ENCODE measurements around the gene VDR. TPM values are rescaled to one million over a fixed set of nuclear protein-coding genes. Genes with fewer than 3 reads are reported as not detected.

Gene VDR
- total and polyA plus RNA-seq, 2 donors (not counting 1 experiment from before 2014, with no cell fraction given), result 0.37 to 0.42 TPM

GRCh38 chr12:47941871-47942613 is 37.2 kb upstream of the VDR start:
- CTCF ChIA-PET, result interaction anchor here (0.8 to 1.0 kb wide), 2 partner anchors 223 to 226 kb away, joined by 4 to 5 read pairs; no protein-coding TSS in a partner anchor
- peak; percentile 53 for ATAC-seq (ENCODE audit: low read depth)
- WGBS (ENCODE audit: insufficient coverage), result 53% methylated on average over 36 of the region's 40 CpGs

More at GRCh38 chr12:47941871-47942613, 37.2 kb upstream of the VDR start:
- no peak overlapping the region for H3K4me3 Mint-ChIP-seq
- Histone ChIP-seq H3K4me1 (ENCODE audit: control insufficient read depth in 2 of 2, insufficient read depth in 2 of 2, low read length in 2 of 2) (peaks cover 0 to 4% of the 10 kb centered on the region in 2 donors), H4K20me1 (ENCODE audit: control insufficient read depth, insufficient read depth, low read length, poor library complexity, severe bottlenecking) (no peaks in the 10 kb centered on the region), H3K79me2 (ENCODE audit: control insufficient read depth, insufficient read depth, low read length) (no peaks in the 10 kb centered on the region), H3K27ac (ENCODE audit: low read length in 2 of 2) (no peak overlapping the region), H3K4me3 (ENCODE audit: control extremely low read depth in 1 of 5, extremely low read depth in 1 of 5, insufficient read depth in 1 of 5, low read depth in 2 of 5, low read length in 4 of 5) (no peak overlapping the region), H3K36me3 (replicated peaks in 1 of 2; ENCODE audit: control extremely low read depth in 1 of 2, control insufficient read depth in 1 of 2, extremely low read depth in 1 of 2, insufficient read depth in 2 of 2, low read length in 1 of 2) (no peaks in the 10 kb centered on the region), H2AFZ (ENCODE audit: insufficient read depth, low read depth, low read length, poor library complexity, severe bottlenecking) (no peak overlapping the region), H3K9me3 (ENCODE audit: control extremely low read depth in 1 of 3, control insufficient read depth in 2 of 3, insufficient read depth in 1 of 3, low read length in 2 of 3) (peaks cover 0 to 9% (median 0%) of the 10 kb centered on the region in 3 donors), H3K9ac (ENCODE audit: low read length) (no peak overlapping the region), H3K27me3 (replicated peaks in 1 of 4; ENCODE audit: control extremely low read depth in 1 of 4, control insufficient read depth in 3 of 4, insufficient read depth in 4 of 4, low read length in 3 of 4) (peaks cover 0 to 8% (median 4%) of the 10 kb centered on the region in 4 experiments), H3K4me2 (replicated peaks; ENCODE audit: low read depth, low read length, poor library complexity, severe bottlenecking) (peak overlapping the region; percentile 22)
- POLR2A ChIA-PET, result no interaction called here
- H3K27me3 Mint-ChIP-seq, result peaks cover 37% of the 10 kb centered on the region
- intact Hi-C loops (cut with micrococcal nuclease), result no loop called here
- H3K4me1 Mint-ChIP-seq, result peaks cover 2% of the 10 kb centered on the region
- TF ChIP-seq EZH2 (IDR thresholded peaks at IDR 0.05; ENCODE audit: borderline replicate concordance, insufficient read depth, low read depth, low read length, poor library complexity, severe bottlenecking) (no peak), CTCF (IDR thresholded peaks at IDR 0.05) (peak; percentile 40)
- DNase-seq, result peak; percentile 66
- H3K27ac Mint-ChIP-seq, result no peak overlapping the region
- H3K9me3 Mint-ChIP-seq (ENCODE audit: insufficient read depth), result no peaks in the 10 kb centered on the region
